ENCODE measurements around the gene BMS1. TPM values are rescaled to one million over a fixed set of nuclear protein-coding genes. Genes with fewer than 3 reads are reported as not detected.
"Not testable (repeated sequence)": the region's sequence is repeated elsewhere in the genome, so short reads cannot be mapped to it uniquely, and the experiment has no call there.

Gene BMS1
- total and polyA plus RNA-seq, 8 donors: 4.1 to 9.3 (median 6.9) TPM

DNA sequence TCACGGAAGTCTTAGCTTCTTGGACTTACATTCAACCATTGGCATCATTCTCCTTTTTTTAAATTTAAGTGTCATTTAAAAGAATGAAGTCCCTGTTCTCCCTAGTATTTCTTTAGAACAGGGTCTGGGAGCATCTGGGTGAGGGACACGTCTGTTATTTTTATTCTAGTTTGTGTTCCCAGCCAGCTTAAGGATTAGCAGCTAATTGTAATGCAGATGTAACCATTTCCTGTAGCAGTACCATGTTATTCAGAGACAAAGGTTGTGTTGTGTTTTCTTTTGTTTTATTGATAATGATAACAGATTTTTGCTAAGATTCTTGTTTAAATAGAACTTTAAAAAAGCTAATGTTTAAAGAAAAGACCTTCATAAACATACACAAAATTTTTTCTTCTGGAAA is 34.3 kb downstream of the BMS1 start:
- 84 to 93% methylated on average over 2 of the region's 2 CpGs for WGBS, 2 donors
- no peaks in the 10 kb centered on the region for H3K4me1 ChIP-seq
- ATAC-seq (no peak), FAIRE-seq (no peak), DNase-seq (no peak)
- no peaks in the 10 kb centered on the region for H3K27me3 ChIP-seq
- intact Hi-C loops (cut with DNase I): no loop called here
- no peak overlapping the region for H3K4me3 ChIP-seq
- no peak overlapping the region for H3K27ac ChIP-seq
- H3K36me3 ChIP-seq: peaks cover 0 to 16% (median 5%) of the 10 kb centered on the region in 3 donors
- TF ChIP-seq, protein P1, sequence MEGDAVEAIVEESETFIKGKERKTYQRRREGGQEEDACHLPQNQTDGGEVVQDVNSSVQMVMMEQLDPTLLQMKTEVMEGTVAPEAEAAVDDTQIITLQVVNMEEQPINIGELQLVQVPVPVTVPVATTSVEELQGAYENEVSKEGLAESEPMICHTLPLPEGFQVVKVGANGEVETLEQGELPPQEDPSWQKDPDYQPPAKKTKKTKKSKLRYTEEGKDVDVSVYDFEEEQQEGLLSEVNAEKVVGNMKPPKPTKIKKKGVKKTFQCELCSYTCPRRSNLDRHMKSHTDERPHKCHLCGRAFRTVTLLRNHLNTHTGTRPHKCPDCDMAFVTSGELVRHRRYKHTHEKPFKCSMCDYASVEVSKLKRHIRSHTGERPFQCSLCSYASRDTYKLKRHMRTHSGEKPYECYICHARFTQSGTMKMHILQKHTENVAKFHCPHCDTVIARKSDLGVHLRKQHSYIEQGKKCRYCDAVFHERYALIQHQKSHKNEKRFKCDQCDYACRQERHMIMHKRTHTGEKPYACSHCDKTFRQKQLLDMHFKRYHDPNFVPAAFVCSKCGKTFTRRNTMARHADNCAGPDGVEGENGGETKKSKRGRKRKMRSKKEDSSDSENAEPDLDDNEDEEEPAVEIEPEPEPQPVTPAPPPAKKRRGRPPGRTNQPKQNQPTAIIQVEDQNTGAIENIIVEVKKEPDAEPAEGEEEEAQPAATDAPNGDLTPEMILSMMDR (IDR thresholded peaks at IDR 0.05): no peak
- no peaks in the 10 kb centered on the region for H3K9me3 ChIP-seq

DNA sequence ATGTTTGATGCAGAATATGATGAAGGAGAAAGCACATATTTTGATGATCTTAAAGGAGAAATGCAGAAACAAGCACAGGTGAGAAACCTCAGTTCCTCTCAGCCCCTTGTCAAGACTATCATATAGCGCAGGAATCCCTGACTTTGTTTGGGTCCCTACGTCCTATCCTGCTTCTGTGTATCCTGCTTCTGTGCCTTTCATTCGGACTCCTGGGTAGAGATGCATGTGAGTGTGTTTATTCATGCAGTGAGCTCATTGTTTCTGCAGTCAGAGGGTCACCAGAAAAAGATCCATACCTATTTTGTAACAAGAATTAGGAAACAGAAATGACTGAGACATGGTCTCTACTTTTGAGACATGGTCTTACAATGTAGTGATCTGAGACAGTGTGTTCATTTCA is 34.8 kb downstream of the BMS1 start:
- H3K36me3 ChIP-seq: peaks cover 0 to 18% (median 5%) of the 10 kb centered on the region in 3 donors
- 83 to 91% methylated on average over 3 of the region's 3 CpGs for WGBS, 2 donors
- H3K9me3 ChIP-seq; FAIRE-seq; intact Hi-C loops (cut with DNase I); H3K4me3 ChIP-seq; H3K27me3 ChIP-seq; ATAC-seq; DNase-seq; H3K27ac ChIP-seq; H3K4me1 ChIP-seq: not testable (repeated sequence)

DNA sequence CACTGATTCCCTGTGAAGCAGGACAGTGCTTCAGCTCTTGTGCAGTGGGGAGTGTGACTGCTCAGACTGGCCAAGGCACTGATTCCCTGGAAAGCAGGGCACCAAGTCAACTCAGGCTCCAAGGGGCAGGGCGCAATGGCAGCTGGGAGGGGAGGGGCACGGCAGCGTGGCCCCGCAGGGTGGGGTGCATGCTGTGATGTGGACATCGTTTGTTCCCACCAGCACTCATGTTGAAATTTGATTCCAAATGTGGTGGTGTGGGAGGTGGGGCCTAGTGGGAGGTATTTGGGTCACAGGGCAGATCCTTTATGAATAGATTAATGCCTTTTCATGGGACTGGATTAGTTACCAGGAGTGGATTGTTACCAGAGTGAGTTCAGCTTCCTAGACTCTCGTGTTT is 44.2 kb downstream of the BMS1 start:
- H3K36me3 ChIP-seq: peaks cover 0 to 50% (median 15%) of the 10 kb centered on the region in 3 donors
- H3K4me1 ChIP-seq; intact Hi-C loops (cut with DNase I); H3K27ac ChIP-seq; H3K27me3 ChIP-seq; FAIRE-seq; ATAC-seq; H3K4me3 ChIP-seq; H3K9me3 ChIP-seq; DNase-seq: not testable (repeated sequence)
- 87 to 89% methylated on average over 6 of the region's 6 CpGs for WGBS, 2 donors

DNA sequence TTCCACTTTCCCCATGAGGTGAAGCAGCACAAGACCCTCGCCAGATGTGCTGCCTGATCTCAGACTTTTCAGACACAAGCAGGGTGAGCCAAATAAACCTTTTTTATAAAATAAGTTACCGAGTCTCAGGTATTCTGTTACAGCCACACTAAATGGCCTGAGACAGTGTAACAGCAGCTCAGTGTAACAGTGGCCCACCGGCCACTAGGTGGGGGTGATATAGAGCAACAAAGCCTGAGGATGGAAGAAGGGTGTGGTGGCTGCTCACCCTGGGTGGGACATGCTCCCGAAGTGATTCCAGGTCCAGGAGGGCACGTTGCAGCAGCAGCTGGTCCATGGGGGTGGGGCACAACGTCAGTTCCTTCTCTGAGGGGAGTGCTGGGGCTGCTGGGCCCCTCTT is 44.6 kb downstream of the BMS1 start:
- FAIRE-seq: no peak

DNA sequence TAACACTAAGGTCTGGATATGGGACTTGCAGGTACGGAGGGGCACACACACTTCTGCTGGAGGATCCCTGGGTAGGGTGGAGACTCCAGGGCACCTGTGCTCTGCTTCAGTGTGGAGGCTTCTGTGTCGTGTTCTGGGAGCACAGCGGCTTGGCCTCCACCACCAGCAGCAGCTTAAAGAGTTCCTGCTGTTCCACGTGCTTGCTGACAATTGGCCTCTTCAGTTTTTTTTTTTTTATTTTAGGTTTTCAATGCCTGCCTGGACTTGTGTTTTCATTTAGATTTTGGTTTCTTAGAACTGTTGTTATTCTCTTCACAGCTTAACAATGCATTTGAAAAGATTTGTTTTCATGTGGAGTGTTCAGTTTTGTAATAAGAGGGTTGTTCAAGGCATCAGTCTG is 45.8 kb downstream of the BMS1 start:
- ATAC-seq; intact Hi-C loops (cut with DNase I); FAIRE-seq; H3K27ac ChIP-seq; H3K4me3 ChIP-seq; H3K9me3 ChIP-seq; H3K4me1 ChIP-seq; H3K27me3 ChIP-seq; DNase-seq: not testable (repeated sequence)
- 86 to 88% methylated on average over 4 of the region's 4 CpGs for WGBS, 2 donors
- peaks cover 0 to 38% (median 15%) of the 10 kb centered on the region in 3 donors for H3K36me3 ChIP-seq

More for the DNA sequence above, 44.6 kb downstream of the BMS1 start:
- 81 to 83% methylated on average over 6 of the region's 6 CpGs for WGBS, 2 donors
- DNase-seq (no peak), ATAC-seq (no peak)
- Histone ChIP-seq H3K4me3 (no peak overlapping the region), H3K36me3 (peaks cover 0 to 50% (median 15%) of the 10 kb centered on the region in 3 donors), H3K9me3 (no peaks in the 10 kb centered on the region), H3K27me3 (no peaks in the 10 kb centered on the region), H3K4me1 (no peaks in the 10 kb centered on the region), H3K27ac (no peak overlapping the region)
- intact Hi-C loops (cut with DNase I): no loop called here
- TF ChIP-seq, protein P1 (IDR thresholded peaks at IDR 0.05): no peak

DNA sequence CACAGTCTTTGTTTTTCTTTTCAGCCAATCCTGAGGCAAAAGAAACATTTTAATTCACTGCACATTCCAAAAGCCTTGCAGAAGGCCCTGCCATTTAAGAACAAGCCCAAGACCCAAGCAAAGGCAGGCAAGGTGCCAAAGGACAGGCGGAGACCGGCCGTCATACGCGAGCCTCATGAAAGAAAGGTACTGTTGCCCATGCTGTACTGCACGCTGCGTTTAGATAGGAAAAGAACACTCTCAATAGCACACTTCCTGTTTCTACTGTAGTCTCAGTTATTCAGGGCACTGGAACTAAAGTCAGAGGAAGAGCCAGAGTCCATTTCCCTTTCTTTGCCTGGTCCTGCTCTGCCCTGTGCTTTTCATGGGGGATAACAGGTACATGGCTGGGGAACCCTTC is 47.6 kb downstream of the BMS1 start:
- Histone ChIP-seq H3K4me3 (no peak overlapping the region), H3K36me3 (peaks cover 0 to 21% (median 15%) of the 10 kb centered on the region in 3 donors), H3K27ac (no peak overlapping the region), H3K27me3 (no peaks in the 10 kb centered on the region), H3K9me3 (no peaks in the 10 kb centered on the region), H3K4me1 (no peaks in the 10 kb centered on the region)
- intact Hi-C loops (cut with DNase I): no loop called here
- ATAC-seq (no peak), FAIRE-seq (no peak), DNase-seq (no peak)
- WGBS, 2 donors: 83 to 87% methylated on average over 7 of the region's 7 CpGs
- TF ChIP-seq, protein P1 (IDR thresholded peaks at IDR 0.05): no peak

Data from pancreas (tissue), 10 donors.